GM12801 (cell line): ENCODE results near the gene DTNB.

Experiments
- TF ChIP-seq, protein P1 (sequence below): IDR thresholded peaks from one replicate; pipeline ENCODE4 v1.5.1; 2011; ENCODE audit warnings: control low read depth; ENCODE audit not compliant: insufficient read length; ENCODE audit errors: extremely low read depth

Gene DTNB

DNA sequence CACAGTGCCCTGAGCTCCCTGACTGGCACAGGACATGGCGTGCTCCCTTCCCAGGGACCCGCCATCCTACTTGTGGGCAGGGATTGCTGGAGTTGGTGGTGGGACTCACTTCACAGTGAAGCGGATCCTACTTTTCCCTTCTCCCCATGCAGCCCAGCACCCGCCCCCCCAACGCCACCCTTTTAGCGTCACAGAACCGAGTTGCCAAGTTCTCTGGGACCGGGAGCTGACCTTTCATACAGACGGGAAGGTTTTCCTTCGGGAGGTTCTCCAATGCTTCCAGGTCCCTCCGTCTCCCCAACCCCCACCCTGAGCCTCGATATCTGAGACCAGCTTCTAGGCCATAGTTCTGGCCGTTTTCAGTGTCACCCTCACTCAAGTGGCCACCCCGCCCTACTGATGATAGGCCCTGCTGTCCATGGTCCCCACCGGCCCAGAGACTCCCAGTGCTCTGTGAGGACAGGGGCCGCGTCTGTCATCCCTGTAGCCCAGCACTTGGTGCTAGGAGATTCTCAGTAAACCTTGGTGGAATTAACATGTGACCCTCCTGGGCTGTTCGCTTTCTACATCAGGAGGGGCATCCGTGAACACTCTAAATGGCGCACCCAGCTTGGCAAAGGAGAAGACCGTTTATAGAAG lies 330.1 kb downstream of the DTNB start:
- TF ChIP-seq, protein P1, sequence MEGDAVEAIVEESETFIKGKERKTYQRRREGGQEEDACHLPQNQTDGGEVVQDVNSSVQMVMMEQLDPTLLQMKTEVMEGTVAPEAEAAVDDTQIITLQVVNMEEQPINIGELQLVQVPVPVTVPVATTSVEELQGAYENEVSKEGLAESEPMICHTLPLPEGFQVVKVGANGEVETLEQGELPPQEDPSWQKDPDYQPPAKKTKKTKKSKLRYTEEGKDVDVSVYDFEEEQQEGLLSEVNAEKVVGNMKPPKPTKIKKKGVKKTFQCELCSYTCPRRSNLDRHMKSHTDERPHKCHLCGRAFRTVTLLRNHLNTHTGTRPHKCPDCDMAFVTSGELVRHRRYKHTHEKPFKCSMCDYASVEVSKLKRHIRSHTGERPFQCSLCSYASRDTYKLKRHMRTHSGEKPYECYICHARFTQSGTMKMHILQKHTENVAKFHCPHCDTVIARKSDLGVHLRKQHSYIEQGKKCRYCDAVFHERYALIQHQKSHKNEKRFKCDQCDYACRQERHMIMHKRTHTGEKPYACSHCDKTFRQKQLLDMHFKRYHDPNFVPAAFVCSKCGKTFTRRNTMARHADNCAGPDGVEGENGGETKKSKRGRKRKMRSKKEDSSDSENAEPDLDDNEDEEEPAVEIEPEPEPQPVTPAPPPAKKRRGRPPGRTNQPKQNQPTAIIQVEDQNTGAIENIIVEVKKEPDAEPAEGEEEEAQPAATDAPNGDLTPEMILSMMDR = no peak

GRCh38 chr2:25342372-25343186 lies 330.8 kb downstream of the DTNB start:
- TF ChIP-seq, protein P1 = no peak

DNA sequence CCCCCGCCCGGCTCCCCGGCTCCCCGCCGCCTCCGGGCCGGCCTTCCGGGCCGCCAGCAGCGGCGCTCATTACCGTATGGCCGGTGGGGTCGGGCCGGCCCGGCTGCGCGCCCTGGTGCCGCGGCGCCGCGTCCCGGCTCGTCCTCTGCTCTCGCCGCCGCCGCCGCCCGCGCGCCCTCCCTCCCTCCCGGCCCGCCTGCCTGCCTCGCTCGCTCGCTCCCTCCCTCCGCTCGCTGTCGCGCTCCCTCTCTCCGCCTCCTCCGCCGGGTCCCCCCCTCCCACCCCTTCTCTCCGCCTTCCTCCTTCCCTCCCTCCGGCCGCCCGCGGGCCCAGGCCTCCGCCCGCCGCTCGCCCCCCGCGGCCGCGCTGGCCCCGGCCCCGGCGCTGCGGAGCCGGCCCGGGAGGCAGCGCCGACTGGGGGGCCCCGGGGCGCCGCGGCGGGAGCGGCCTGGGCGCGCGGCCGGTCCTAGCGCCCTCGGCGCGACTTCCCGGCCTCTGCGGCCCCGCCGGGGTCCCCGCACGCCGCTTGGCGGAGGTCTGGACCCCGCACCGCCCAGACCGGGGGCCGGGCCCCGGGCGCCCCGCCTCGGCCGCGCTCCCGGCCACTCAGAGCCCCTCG lies 331.5 kb downstream of the DTNB start, which contains the start of gene DNMT3A:
Gene DNMT3A (minus strand): TSS at position 173 of the 619 bp plus-strand sequence. CDS start 27,941 bp downstream, outside the sequence.
- TF ChIP-seq, protein P1 = no peak

- TF ChIP-seq, protein P1 = no peak
Observed at GRCh38 chr2:25341011-25341727, 332.2 kb downstream of the DTNB start.

DNA sequence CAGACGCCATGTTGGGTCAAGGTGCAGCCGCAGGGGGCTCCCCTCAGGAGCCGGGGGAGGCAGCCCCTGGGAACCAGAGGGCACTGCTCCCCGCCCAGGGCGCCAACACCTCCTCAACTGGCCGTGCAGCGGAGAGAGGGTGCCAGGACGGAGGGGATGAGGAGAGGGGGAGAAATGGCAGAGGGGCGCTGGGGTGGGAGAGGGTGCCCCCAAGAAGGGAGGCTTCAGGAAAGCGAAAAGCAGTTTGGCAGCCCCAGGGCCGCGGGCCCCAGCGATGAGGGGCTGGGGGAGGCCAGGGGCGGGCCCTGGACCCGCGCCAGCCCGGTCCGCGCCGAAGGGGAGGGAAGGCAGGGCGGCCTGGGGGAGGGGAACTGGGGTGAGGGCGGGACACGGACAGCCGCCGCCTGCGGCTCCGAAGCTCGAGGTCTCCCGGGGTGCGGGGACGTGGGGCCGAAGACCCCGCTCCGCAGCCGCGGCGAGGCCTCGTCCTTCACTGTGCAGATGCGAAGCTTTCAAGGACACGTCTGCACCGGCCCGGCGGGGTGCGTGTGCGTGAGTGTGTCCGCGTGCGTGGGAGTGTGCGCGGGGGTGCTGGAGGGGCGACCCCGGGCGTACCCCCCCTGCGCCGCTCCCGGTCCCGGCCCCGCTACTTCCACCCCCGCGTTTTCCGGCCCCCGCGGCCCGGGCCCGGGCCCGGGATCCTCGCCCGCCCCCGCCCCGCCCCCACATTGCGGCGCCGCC lies 333.0 kb downstream of the DTNB start:
- TF ChIP-seq, protein P1 = no peak

- TF ChIP-seq, protein P1 = no peak
Observed at GRCh38 chr2:25339791-25340180, 333.6 kb downstream of the DTNB start.
